GM18909 (cell line): Measurements from ENCODE around the gene WIPI1.
"Not testable (repeated sequence)": the region's sequence is repeated elsewhere in the genome, so short reads cannot be mapped to it uniquely, and the experiment has no call there.

ENCODE experiments used
- ATAC-seq: cut with Tn5 transposase; IDR thresholded peaks from one replicate; pipeline ENCODE4 v1.9.1; 2021; ENCODE audit warnings: mild to moderate bottlenecking; ENCODE audit not compliant: unreplicated experiment, poor library complexity

Gene WIPI1

GRCh38 chr17:68390888-68391545 is 66.3 kb downstream of the WIPI1 start:
- no peak for ATAC-seq

GRCh38 chr17:68389041-68389440 is 68.3 kb downstream of the WIPI1 start:
- no peak for ATAC-seq

GRCh38 chr17:68387435-68388218 is 69.7 kb downstream of the WIPI1 start:
- no peak for ATAC-seq

- no peak for ATAC-seq
Observed at GRCh38 chr17:68385490-68386215, 71.6 kb downstream of the WIPI1 start.

GRCh38 chr17:68384941-68385340 is 72.4 kb downstream of the WIPI1 start:
- no peak for ATAC-seq

GRCh38 chr17:68384471-68384870 is 72.8 kb downstream of the WIPI1 start:
- no peak for ATAC-seq

GRCh38 chr17:68383443-68384321 is 73.6 kb downstream of the WIPI1 start:
- ATAC-seq: no peak

GRCh38 chr17:68383120-68383442 is 74.2 kb downstream of the WIPI1 start:
- no peak for ATAC-seq

GRCh38 chr17:68382582-68383085 is 74.7 kb downstream of the WIPI1 start:
- ATAC-seq: no peak

GRCh38 chr17:68381076-68381900 is 76.0 kb downstream of the WIPI1 start:
- ATAC-seq: no peak

- no peak for ATAC-seq
Observed at GRCh38 chr17:68379692-68380677, 77.3 kb downstream of the WIPI1 start.

GRCh38 chr17:68379177-68379510 is 78.2 kb downstream of the WIPI1 start:
- ATAC-seq: no peak

- ATAC-seq: no peak
Observed at GRCh38 chr17:68378268-68379176, 78.8 kb downstream of the WIPI1 start.

- ATAC-seq: no peak
Observed at GRCh38 chr17:68377771-68378267, 79.5 kb downstream of the WIPI1 start.

- not testable (repeated sequence) for ATAC-seq
Observed at GRCh38 chr17:68376178-68376577, 81.1 kb downstream of the WIPI1 start.

GRCh38 chr17:68375566-68375965 is 81.7 kb downstream of the WIPI1 start:
- ATAC-seq: no peak
